ENCODE data around the gene NUFIP2.
"Not testable (repeated sequence)": the region's sequence is repeated elsewhere in the genome, so short reads cannot be mapped to it uniquely, and the experiment has no call there.

Gene NUFIP2

GRCh38 chr17:29238133-29238850 is 55.7 kb downstream of the NUFIP2 start:
- no peak for TF ChIP-seq POLR2A (IDR thresholded peaks at IDR 0.05; ENCODE audit: low read depth, low read length)
- no peak for FAIRE-seq
- no peak for DNase-seq (ENCODE audit: insufficient read length, low spot score)

GRCh38 chr17:29237476-29238132 is 56.3 kb downstream of the NUFIP2 start:
- DNase-seq (ENCODE audit: insufficient read length, low spot score) (no peak), FAIRE-seq (no peak)

GRCh38 chr17:29235904-29236303 is 58.0 kb downstream of the NUFIP2 start:
- no peak for TF ChIP-seq POLR2A (IDR thresholded peaks at IDR 0.05; ENCODE audit: low read depth, low read length)
- FAIRE-seq (no peak), DNase-seq (ENCODE audit: insufficient read length, low spot score) (no peak)

More at GRCh38 chr17:29237476-29238132, 56.3 kb downstream of the NUFIP2 start:
- no peak for TF ChIP-seq POLR2A (IDR thresholded peaks at IDR 0.05; ENCODE audit: low read depth, low read length)

GRCh38 chr17:29234972-29235371 is 59.0 kb downstream of the NUFIP2 start:
- not testable (repeated sequence) for DNase-seq (ENCODE audit: insufficient read length, low spot score); FAIRE-seq

- FAIRE-seq (no peak), DNase-seq (ENCODE audit: insufficient read length, low spot score) (no peak)
- TF ChIP-seq POLR2A (IDR thresholded peaks at IDR 0.05; ENCODE audit: low read depth, low read length), result no peak
Measured at GRCh38 chr17:29233301-29233700, 60.6 kb downstream of the NUFIP2 start.

GRCh38 chr17:29225396-29225795 is 68.6 kb downstream of the NUFIP2 start:
- no peak for TF ChIP-seq POLR2A (IDR thresholded peaks at IDR 0.05; ENCODE audit: low read depth, low read length)
- FAIRE-seq, result no peak
- no peak for DNase-seq (ENCODE audit: insufficient read length, low spot score)

GRCh38 chr17:29221338-29221737 is 72.6 kb downstream of the NUFIP2 start:
- not testable (repeated sequence) for FAIRE-seq; DNase-seq (ENCODE audit: insufficient read length, low spot score)

- FAIRE-seq (no peak), DNase-seq (ENCODE audit: insufficient read length, low spot score) (peak; percentile 78)
- TF ChIP-seq POLR2A (IDR thresholded peaks at IDR 0.05; ENCODE audit: low read depth, low read length), result no peak
Measured at GRCh38 chr17:29219378-29220047, 74.4 kb downstream of the NUFIP2 start.

- no peak for DNase-seq (ENCODE audit: insufficient read length, low spot score)
Measured at GRCh38 chr17:29216856-29217255, 77.1 kb downstream of the NUFIP2 start.

GRCh38 chr17:29216181-29216580 is 77.8 kb downstream of the NUFIP2 start:
- FAIRE-seq (no peak), DNase-seq (ENCODE audit: insufficient read length, low spot score) (no peak)
- TF ChIP-seq POLR2A (IDR thresholded peaks at IDR 0.05; ENCODE audit: low read depth, low read length), result no peak

More at GRCh38 chr17:29216856-29217255, 77.1 kb downstream of the NUFIP2 start:
- no peak for TF ChIP-seq POLR2A (IDR thresholded peaks at IDR 0.05; ENCODE audit: low read depth, low read length)
- no peak for FAIRE-seq

GRCh38 chr17:29215717-29216116 is 78.2 kb downstream of the NUFIP2 start:
- TF ChIP-seq POLR2A (IDR thresholded peaks at IDR 0.05; ENCODE audit: low read depth, low read length), result no peak
- FAIRE-seq, result no peak
- DNase-seq (ENCODE audit: insufficient read length, low spot score), result no peak

GRCh38 chr17:29215174-29215573 is 78.8 kb downstream of the NUFIP2 start:
- FAIRE-seq (no peak), DNase-seq (ENCODE audit: insufficient read length, low spot score) (no peak)
- TF ChIP-seq POLR2A (IDR thresholded peaks at IDR 0.05; ENCODE audit: low read depth, low read length), result no peak

GRCh38 chr17:29214215-29215146 is 79.5 kb downstream of the NUFIP2 start:
- FAIRE-seq, result no peak
- no peak for TF ChIP-seq POLR2A (IDR thresholded peaks at IDR 0.05; ENCODE audit: low read depth, low read length)
- no peak for DNase-seq (ENCODE audit: insufficient read length, low spot score)
